Measurements from ENCODE around the gene ATP10A. TPM values are rescaled to one million over a fixed set of nuclear protein-coding genes. Genes with fewer than 3 reads are reported as not detected.

The ATP10A gene
- total RNA-seq, 1 experiment from 2014 or later, result not detected

GRCh38 chr15:25687689-25688088 is 175.4 kb downstream of the ATP10A start:
- Histone ChIP-seq H3K4me1 (ENCODE audit: low read length) (no peaks in the 10 kb centered on the region), H3K27me3 (ENCODE audit: low read length) (no peaks in the 10 kb centered on the region), H3K4me2 (ENCODE audit: low read depth, low read length, poor library complexity, severe bottlenecking) (no peak overlapping the region), H3K27ac (ENCODE audit: low read length) (no peak overlapping the region), H3K9ac (ENCODE audit: low read length) (no peak overlapping the region), H2AFZ (ENCODE audit: low read length) (no peak overlapping the region), H3K79me2 (ENCODE audit: low read length) (no peaks in the 10 kb centered on the region), H3K4me3 (ENCODE audit: low read length) (no peak overlapping the region), H3K9me2 (replicated peaks; ENCODE audit: insufficient read depth, low read length) (no peaks in the 10 kb centered on the region), H3K36me3 (ENCODE audit: insufficient read depth, low read length) (no peaks in the 10 kb centered on the region), H3K9me3 (ENCODE audit: low read length) (peaks cover 17% of the 10 kb centered on the region; the same call in 1 of the 2 replicates), H4K20me1 (ENCODE audit: insufficient read depth, low read depth, low read length) (no peaks in the 10 kb centered on the region)
- DNase-seq, result no peak

- no peak overlapping the region for H3K9ac ChIP-seq (ENCODE audit: low read length)
- H3K9me3 ChIP-seq (ENCODE audit: low read length), result peaks cover 19% of the 10 kb centered on the region; the same call in 1 of the 2 replicates
- no peak for DNase-seq
- no peak overlapping the region for H3K4me2 ChIP-seq (ENCODE audit: low read depth, low read length, poor library complexity, severe bottlenecking)
- no peaks in the 10 kb centered on the region for H3K9me2 ChIP-seq (replicated peaks; ENCODE audit: insufficient read depth, low read length)
- no peak overlapping the region for H3K27ac ChIP-seq (ENCODE audit: low read length)
- H3K4me1 ChIP-seq (ENCODE audit: low read length), result no peaks in the 10 kb centered on the region
- no peaks in the 10 kb centered on the region for H4K20me1 ChIP-seq (ENCODE audit: insufficient read depth, low read depth, low read length)
- H3K36me3 ChIP-seq (ENCODE audit: insufficient read depth, low read length), result no peaks in the 10 kb centered on the region
- no peaks in the 10 kb centered on the region for H3K79me2 ChIP-seq (ENCODE audit: low read length)
- H2AFZ ChIP-seq (ENCODE audit: low read length), result no peak overlapping the region
- H3K4me3 ChIP-seq (ENCODE audit: low read length), result no peak overlapping the region
- no peaks in the 10 kb centered on the region for H3K27me3 ChIP-seq (ENCODE audit: low read length)
Measured at GRCh38 chr15:25687276-25687675, 175.9 kb downstream of the ATP10A start.

- Histone ChIP-seq H3K27me3 (ENCODE audit: low read length) (no peaks in the 10 kb centered on the region), H4K20me1 (ENCODE audit: insufficient read depth, low read depth, low read length) (no peaks in the 10 kb centered on the region), H3K36me3 (ENCODE audit: insufficient read depth, low read length) (no peaks in the 10 kb centered on the region), H3K4me2 (ENCODE audit: low read depth, low read length, poor library complexity, severe bottlenecking) (no peak overlapping the region), H3K9me2 (replicated peaks; ENCODE audit: insufficient read depth, low read length) (no peaks in the 10 kb centered on the region), H3K27ac (ENCODE audit: low read length) (no peak overlapping the region), H3K4me3 (ENCODE audit: low read length) (no peak overlapping the region), H3K79me2 (ENCODE audit: low read length) (no peaks in the 10 kb centered on the region), H3K9me3 (ENCODE audit: low read length) (peaks cover 14% of the 10 kb centered on the region; the same call in 1 of the 2 replicates), H3K9ac (ENCODE audit: low read length) (no peak overlapping the region), H3K4me1 (ENCODE audit: low read length) (no peaks in the 10 kb centered on the region), H2AFZ (ENCODE audit: low read length) (no peak overlapping the region)
- no peak for DNase-seq
Measured at GRCh38 chr15:25686780-25687179, 176.3 kb downstream of the ATP10A start.

- no peaks in the 10 kb centered on the region for H3K79me2 ChIP-seq (ENCODE audit: low read length)
- no peak overlapping the region for H3K9ac ChIP-seq (ENCODE audit: low read length)
- H3K9me3 ChIP-seq (ENCODE audit: low read length), result peaks cover 7% of the 10 kb centered on the region; the same call in 1 of the 2 replicates
- H3K27me3 ChIP-seq (ENCODE audit: low read length), result no peaks in the 10 kb centered on the region
- no peak overlapping the region for H3K27ac ChIP-seq (ENCODE audit: low read length)
- DNase-seq, result no peak
- no peak overlapping the region for H2AFZ ChIP-seq (ENCODE audit: low read length)
- H3K36me3 ChIP-seq (ENCODE audit: insufficient read depth, low read length), result no peaks in the 10 kb centered on the region
- H4K20me1 ChIP-seq (ENCODE audit: insufficient read depth, low read depth, low read length), result no peaks in the 10 kb centered on the region
- H3K4me3 ChIP-seq (ENCODE audit: low read length), result no peak overlapping the region
- H3K9me2 ChIP-seq (replicated peaks; ENCODE audit: insufficient read depth, low read length), result no peaks in the 10 kb centered on the region
- H3K4me2 ChIP-seq (ENCODE audit: low read depth, low read length, poor library complexity, severe bottlenecking), result no peak overlapping the region
- no peaks in the 10 kb centered on the region for H3K4me1 ChIP-seq (ENCODE audit: low read length)
Measured at GRCh38 chr15:25684521-25685431, 178.4 kb downstream of the ATP10A start.

GRCh38 chr15:25683911-25684310 is 179.2 kb downstream of the ATP10A start:
- no peaks in the 10 kb centered on the region for H3K4me1 ChIP-seq (ENCODE audit: low read length)
- no peak overlapping the region for H3K27ac ChIP-seq (ENCODE audit: low read length)
- H3K4me3 ChIP-seq (ENCODE audit: low read length), result no peak overlapping the region
- DNase-seq, result no peak
- H2AFZ ChIP-seq (ENCODE audit: low read length), result no peak overlapping the region
- no peaks in the 10 kb centered on the region for H3K79me2 ChIP-seq (ENCODE audit: low read length)
- H3K36me3 ChIP-seq (ENCODE audit: insufficient read depth, low read length), result no peaks in the 10 kb centered on the region
- H3K27me3 ChIP-seq (ENCODE audit: low read length), result no peaks in the 10 kb centered on the region
- no peaks in the 10 kb centered on the region for H4K20me1 ChIP-seq (ENCODE audit: insufficient read depth, low read depth, low read length)
- no peak overlapping the region for H3K9ac ChIP-seq (ENCODE audit: low read length)
- no peak overlapping the region for H3K4me2 ChIP-seq (ENCODE audit: low read depth, low read length, poor library complexity, severe bottlenecking)
- peaks cover 7% of the 10 kb centered on the region; the same call in 1 of the 2 replicates for H3K9me3 ChIP-seq (ENCODE audit: low read length)
- no peaks in the 10 kb centered on the region for H3K9me2 ChIP-seq (replicated peaks; ENCODE audit: insufficient read depth, low read length)

- no peaks in the 10 kb centered on the region for H3K9me2 ChIP-seq (replicated peaks; ENCODE audit: insufficient read depth, low read length)
- no peaks in the 10 kb centered on the region for H3K4me1 ChIP-seq (ENCODE audit: low read length)
- no peak overlapping the region for H3K9ac ChIP-seq (ENCODE audit: low read length)
- no peaks in the 10 kb centered on the region for H3K79me2 ChIP-seq (ENCODE audit: low read length)
- H3K4me3 ChIP-seq (ENCODE audit: low read length), result no peak overlapping the region
- H2AFZ ChIP-seq (ENCODE audit: low read length), result no peak overlapping the region
- no peaks in the 10 kb centered on the region for H3K27me3 ChIP-seq (ENCODE audit: low read length)
- H3K4me2 ChIP-seq (ENCODE audit: low read depth, low read length, poor library complexity, severe bottlenecking), result no peak overlapping the region
- no peak overlapping the region for H3K27ac ChIP-seq (ENCODE audit: low read length)
- no peak for DNase-seq
- no peaks in the 10 kb centered on the region for H4K20me1 ChIP-seq (ENCODE audit: insufficient read depth, low read depth, low read length)
- peaks cover 7% of the 10 kb centered on the region; the same call in 1 of the 2 replicates for H3K9me3 ChIP-seq (ENCODE audit: low read length)
- H3K36me3 ChIP-seq (ENCODE audit: insufficient read depth, low read length), result no peaks in the 10 kb centered on the region
Measured at GRCh38 chr15:25683415-25683814, 179.7 kb downstream of the ATP10A start.

- no peaks in the 10 kb centered on the region for H3K9me2 ChIP-seq (replicated peaks; ENCODE audit: insufficient read depth, low read length)
- H3K4me1 ChIP-seq (ENCODE audit: low read length), result no peaks in the 10 kb centered on the region
- no peak overlapping the region for H2AFZ ChIP-seq (ENCODE audit: low read length)
- H3K4me2 ChIP-seq (ENCODE audit: low read depth, low read length, poor library complexity, severe bottlenecking), result no peak overlapping the region
- H3K9me3 ChIP-seq (ENCODE audit: low read length), result peaks cover 7% of the 10 kb centered on the region; the same call in 1 of the 2 replicates
- no peaks in the 10 kb centered on the region for H4K20me1 ChIP-seq (ENCODE audit: insufficient read depth, low read depth, low read length)
- DNase-seq, result no peak
- H3K27me3 ChIP-seq (ENCODE audit: low read length), result no peaks in the 10 kb centered on the region
- H3K4me3 ChIP-seq (ENCODE audit: low read length), result no peak overlapping the region
- no peak overlapping the region for H3K9ac ChIP-seq (ENCODE audit: low read length)
- H3K27ac ChIP-seq (ENCODE audit: low read length), result no peak overlapping the region
- H3K79me2 ChIP-seq (ENCODE audit: low read length), result no peaks in the 10 kb centered on the region
- H3K36me3 ChIP-seq (ENCODE audit: insufficient read depth, low read length), result no peaks in the 10 kb centered on the region
Measured at GRCh38 chr15:25682340-25682739, 180.8 kb downstream of the ATP10A start.

- H3K4me1 ChIP-seq (ENCODE audit: low read length), result no peaks in the 10 kb centered on the region
- H3K4me2 ChIP-seq (ENCODE audit: low read depth, low read length, poor library complexity, severe bottlenecking), result no peak overlapping the region
- H4K20me1 ChIP-seq (ENCODE audit: insufficient read depth, low read depth, low read length), result no peaks in the 10 kb centered on the region
- H3K27me3 ChIP-seq (ENCODE audit: low read length), result no peaks in the 10 kb centered on the region
- no peak overlapping the region for H2AFZ ChIP-seq (ENCODE audit: low read length)
- no peaks in the 10 kb centered on the region for H3K36me3 ChIP-seq (ENCODE audit: insufficient read depth, low read length)
- DNase-seq, result no peak
- no peak overlapping the region for H3K27ac ChIP-seq (ENCODE audit: low read length)
- no peak overlapping the region for H3K9ac ChIP-seq (ENCODE audit: low read length)
- no peaks in the 10 kb centered on the region for H3K79me2 ChIP-seq (ENCODE audit: low read length)
- H3K4me3 ChIP-seq (ENCODE audit: low read length), result no peak overlapping the region
- no peaks in the 10 kb centered on the region; the same call in 1 of the 2 replicates for H3K9me2 ChIP-seq (replicated peaks; ENCODE audit: insufficient read depth, low read length)
- H3K9me3 ChIP-seq (ENCODE audit: low read length), result peaks cover 7% of the 10 kb centered on the region; the same call in 1 of the 2 replicates
Measured at GRCh38 chr15:25680686-25681025, 182.5 kb downstream of the ATP10A start.

Data from Karpas-422 (cell line).